Retinal pigment epithelial cell (primary cell): ENCODE measurements around the gene TSPAN6.

Experiments used
- DNase-seq: peaks from one replicate; pipeline ENCODE4 v3.0.0-alpha.2; 2010; ENCODE audit warnings: low read depth
- H3K4me3 ChIP-seq: 2 replicates; pipeline ENCODE4 v1.5.1; 2011; ENCODE audit warnings: mild to moderate bottlenecking, low read length, control low read depth, moderate library complexity
- CTCF ChIP-seq: conservative IDR thresholded peaks from 2 replicates; pipeline ENCODE4 v1.5.1; 2011; ENCODE audit warnings: low read depth, low read length, control low read depth, inconsistent platforms

The TSPAN6 gene

DNA sequence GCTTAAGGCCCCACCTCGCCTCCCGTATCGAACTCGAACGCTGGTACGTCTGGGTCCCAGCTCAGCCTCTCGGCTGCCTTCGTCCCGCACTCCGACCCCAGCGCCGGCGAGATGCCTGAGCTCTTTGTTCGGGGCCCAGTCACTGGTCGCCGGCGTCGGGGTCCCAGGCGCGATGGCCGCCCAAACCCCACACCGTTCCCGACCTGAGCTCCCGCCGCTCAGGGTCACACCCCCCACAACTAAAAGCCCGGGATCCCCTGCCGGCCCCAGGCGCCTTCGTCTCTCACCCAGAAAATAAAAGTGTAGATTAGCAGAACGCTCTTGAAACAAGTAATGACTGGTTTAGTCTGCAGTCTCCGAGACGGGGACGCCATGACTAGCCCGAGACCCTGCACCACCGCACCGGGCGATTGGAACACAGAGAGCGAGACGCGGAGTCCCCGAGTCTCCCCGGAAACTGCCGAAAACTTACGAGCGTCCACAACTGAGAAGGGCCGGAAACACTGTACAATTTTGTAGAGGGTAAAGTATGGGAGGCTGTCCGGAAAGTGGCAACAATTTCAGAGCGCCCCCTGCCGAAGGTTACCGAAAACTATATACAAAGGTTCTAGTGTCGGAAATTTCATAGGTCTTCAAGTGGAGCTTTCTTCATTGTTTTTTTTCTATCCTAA, at the start of gene TSPAN6:
TSS of gene TSPAN6 (minus strand) at position 486 of the 671 bp plus-strand sequence. CDS start at position 374, 112 bp downstream.
- DNase-seq, result peak; percentile 50
- peak within 1 kb of the TSS; percentile 77 for H3K4me3 ChIP-seq
- TF ChIP-seq CTCF, result peak; percentile 55

- no peak overlapping the region for H3K4me3 ChIP-seq
- no peak for TF ChIP-seq CTCF
- no peak for DNase-seq
These were observed 49.3 kb upstream of the TSPAN6 start for GRCh38 chrX:100685997-100686305.

DNA sequence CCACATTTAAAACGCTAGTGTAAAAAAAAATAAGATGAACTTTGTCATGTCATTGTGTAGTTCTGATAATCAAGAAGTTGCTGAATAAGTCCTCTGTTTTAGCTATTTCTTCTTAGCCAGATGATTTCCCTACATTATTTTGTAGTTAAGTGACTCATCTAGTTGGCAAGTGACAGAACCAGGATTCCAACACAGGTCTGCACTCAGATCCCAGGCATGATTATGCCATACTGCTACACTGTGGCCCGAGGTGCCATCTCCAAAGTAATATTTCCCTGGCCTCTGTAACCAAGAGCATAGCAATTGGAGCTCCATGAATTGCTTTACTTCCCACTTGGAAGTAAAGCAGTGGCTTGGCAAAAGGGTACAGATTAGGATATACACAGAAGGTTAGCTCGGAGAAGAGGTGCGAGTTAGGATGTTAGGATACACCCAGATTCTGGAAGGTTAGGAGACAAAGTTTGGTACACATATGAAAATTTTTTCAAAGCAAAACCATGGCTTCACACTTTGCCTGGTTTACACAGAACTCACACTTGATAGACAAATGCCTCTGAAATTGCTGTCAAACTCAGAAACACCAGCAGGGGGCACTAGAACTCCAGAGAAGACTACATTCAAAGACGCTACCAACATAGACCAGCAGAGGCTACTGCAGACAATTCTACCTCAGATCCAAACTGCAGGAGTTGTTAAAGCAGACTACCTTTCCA, 48.8 kb upstream of the TSPAN6 start:
- peak; percentile 21 for DNase-seq
- H3K4me3 ChIP-seq, result no peak overlapping the region
- TF ChIP-seq CTCF, result peak; percentile 75

- no peak for DNase-seq
- TF ChIP-seq CTCF, result no peak
These were observed 46.3 kb upstream of the TSPAN6 start for GRCh38 chrX:100682939-100683338.

GRCh38 chrX:100681599-100681998, 45.0 kb upstream of the TSPAN6 start:
- TF ChIP-seq CTCF, result no peak
- no peak for DNase-seq
- no peak overlapping the region for H3K4me3 ChIP-seq

More at GRCh38 chrX:100682939-100683338, 46.3 kb upstream of the TSPAN6 start:
- H3K4me3 ChIP-seq, result no peak overlapping the region

- H3K4me3 ChIP-seq, result no peak overlapping the region
- no peak for DNase-seq
- no peak for TF ChIP-seq CTCF
These were observed 44.1 kb upstream of the TSPAN6 start for GRCh38 chrX:100680756-100681155.
